GM23338 (cell line): ENCODE results near the gene DTNB. TPM values are rescaled to one million over a fixed set of nuclear protein-coding genes. Genes with fewer than 3 reads are reported as not detected.

Experiments used
- ATAC-seq: fragments of 200-7000 bp; cut with Tn5 transposase; 3 replicates; pipeline ENCODE4 v1.9.1; 2020
- DNase-seq: peaks from one replicate; pipeline ENCODE4 v3.0.0-alpha.2; 2015; ENCODE audit warnings: low spot score
- H2AFZ ChIP-seq: fragments of 200-600 bp; sonication (generic); 2 replicates; pipeline ENCODE4 v1.8.0; 2016; ENCODE audit warnings: antibody characterized with exemption, mild to moderate bottlenecking, moderate library complexity
- H3F3A ChIP-seq: fragments of 200-600 bp; sonication (generic); replicated peaks from 2 replicates; pipeline ENCODE4 v1.8.0; 2017; ENCODE audit warnings: antibody characterized with exemption, mixed run types, low read depth
- H3K27ac ChIP-seq: fragments of 200-600 bp; sonication (generic); 2 replicates; pipeline ENCODE4 v1.6.1; 2016; ENCODE audit warnings: low read depth
- H3K27me3 ChIP-seq: fragments of 200-600 bp; sonication (generic); 2 replicates; pipeline ENCODE4 v1.8.0; 2016; ENCODE audit warnings: mild to moderate bottlenecking, mixed run types, moderate library complexity; ENCODE audit not compliant: insufficient read depth
- H3K36me3 ChIP-seq: fragments of 200-600 bp; sonication (generic); 2 replicates; pipeline ENCODE4 v1.8.0; 2016; ENCODE audit warnings: mild to moderate bottlenecking; ENCODE audit not compliant: insufficient read depth
- H3K4me1 ChIP-seq: fragments of 200-600 bp; sonication (generic); 2 replicates; pipeline ENCODE4 v1.8.0; 2016; ENCODE audit warnings: mild to moderate bottlenecking, moderate library complexity; ENCODE audit not compliant: insufficient read depth
- H3K4me2 ChIP-seq: fragments of 200-600 bp; sonication (generic); 2 replicates; pipeline ENCODE4 v1.7.1; 2017; ENCODE audit warnings: mixed run types
- H3K4me3 ChIP-seq: fragments of 200-600 bp; sonication (generic); 2 replicates; pipeline ENCODE4 v1.6.1; 2016; ENCODE audit warnings: mixed run types
- H3K79me2 ChIP-seq: fragments of 200-600 bp; sonication (generic); replicated peaks from 2 replicates; pipeline ENCODE4 v1.8.0; 2017; ENCODE audit warnings: mild to moderate bottlenecking; ENCODE audit not compliant: insufficient read depth
- H3K9me2 ChIP-seq: fragments of 200-600 bp; sonication (generic); 2 replicates; pipeline ENCODE4 v1.8.0; 2017; ENCODE audit not compliant: insufficient read depth
- H4K20me1 ChIP-seq: fragments of 200-600 bp; sonication (generic); replicated peaks from 2 replicates; pipeline ENCODE4 v1.8.0; 2017; ENCODE audit warnings: mild to moderate bottlenecking; ENCODE audit not compliant: insufficient read depth
- H3K27ac Mint-ChIP-seq: 2 replicates; pipeline ENCODE4 v1.8.0; 2020; ENCODE audit warnings: inconsistent platforms, mild to moderate bottlenecking, moderate library complexity, mixed read lengths
- H3K27me3 Mint-ChIP-seq: 3 replicates; pipeline ENCODE4 v1.8.0; 2022; ENCODE audit warnings: low read depth, mild to moderate bottlenecking, moderate library complexity, mixed read lengths, inconsistent platforms; ENCODE audit not compliant: insufficient read depth, poor library complexity
- H3K36me3 Mint-ChIP-seq: 3 replicates; pipeline ENCODE4 v1.8.0; 2021; ENCODE audit warnings: low read depth, mild to moderate bottlenecking, inconsistent platforms, moderate library complexity, mixed read lengths
- H3K4me1 Mint-ChIP-seq: 3 replicates; pipeline ENCODE4 v1.8.0; 2020; ENCODE audit warnings: mild to moderate bottlenecking, inconsistent platforms, mixed read lengths
- H3K4me3 Mint-ChIP-seq: 3 replicates; pipeline ENCODE4 v1.8.0; 2021; ENCODE audit warnings: moderate library complexity, mild to moderate bottlenecking, inconsistent platforms, mixed read lengths
- H3K9me3 Mint-ChIP-seq: 3 replicates; pipeline ENCODE4 v1.8.0; 2020; ENCODE audit warnings: moderate library complexity, mild to moderate bottlenecking, inconsistent platforms, mixed read lengths
- CREB1 ChIP-seq: fragments of 250-450 bp; sonication (Bioruptor Pico); IDR thresholded peaks from 2 replicates; pipeline ENCODE4 v1.5.0; 2020; ENCODE audit warnings: low read depth, mild to moderate bottlenecking, moderate library complexity
- CTCF ChIP-seq, 2 experiments: fragments of 200-600 bp in 1 of 2; sonication (generic) in 1 of 2; conservative IDR thresholded peaks; 2 replicates each; pipeline versions ENCODE4 v1.5.1 to v1.6.1; 2016 to 2017; ENCODE audit warnings: antibody characterized with exemption in 2 of 2, low read depth in 2 of 2, mild to moderate bottlenecking in 2 of 2, moderate library complexity in 1 of 2
- ETS1 ChIP-seq: IDR thresholded peaks from 2 replicates; pipeline ENCODE4 v1.6.1; 2016; ENCODE audit warnings: antibody characterized with exemption
- EZH2 ChIP-seq: fragments of 200-600 bp; sonication (generic); IDR thresholded peaks from one replicate; pipeline ENCODE4 v1.8.0; 2017; ENCODE audit warnings: antibody characterized with exemption, mild to moderate bottlenecking, low read depth; ENCODE audit not compliant: unreplicated experiment
- EZH2phosphoT487 ChIP-seq: fragments of 200-600 bp; sonication (generic); IDR thresholded peaks from one replicate; pipeline ENCODE4 v1.8.1; 2018; ENCODE audit warnings: antibody characterized with exemption; ENCODE audit not compliant: unreplicated experiment
- JUNB ChIP-seq: IDR thresholded peaks from one replicate; pipeline ENCODE4 v1.6.1; 2016; ENCODE audit warnings: antibody characterized with exemption; ENCODE audit not compliant: unreplicated experiment
- NANOG ChIP-seq: IDR thresholded peaks from 2 replicates; pipeline ENCODE4 v1.6.1; 2016; ENCODE audit warnings: antibody characterized with exemption, borderline replicate concordance
- POLR2AphosphoS5 ChIP-seq: IDR thresholded peaks from 2 replicates; pipeline ENCODE4 v1.6.1; 2016; ENCODE audit warnings: antibody characterized with exemption, low read depth
- REST ChIP-seq: IDR thresholded peaks from one replicate; pipeline ENCODE4 v1.6.1; 2018; ENCODE audit warnings: antibody characterized with exemption; ENCODE audit not compliant: unreplicated experiment
- STAT1 ChIP-seq: IDR thresholded peaks from one replicate; pipeline ENCODE4 v1.6.1; 2016; ENCODE audit warnings: antibody characterized with exemption; ENCODE audit not compliant: unreplicated experiment
- ZNF114 ChIP-seq: fragments of 250-450 bp; sonication (Bioruptor Pico); IDR thresholded peaks from 2 replicates; pipeline ENCODE4 v1.5.0; 2020; ENCODE audit warnings: mild to moderate bottlenecking, moderate library complexity
- ZNF331 ChIP-seq: fragments of 250-450 bp; sonication (Bioruptor Pico); IDR thresholded peaks from 2 replicates; pipeline ENCODE4 v1.5.0; 2020; ENCODE audit warnings: low read depth, mild to moderate bottlenecking, moderate library complexity
- ZNF462 ChIP-seq: fragments of 250-450 bp; sonication (Bioruptor Pico); IDR thresholded peaks from 2 replicates; pipeline ENCODE4 v1.5.0; 2020; ENCODE audit warnings: mild to moderate bottlenecking, moderate library complexity
- polyA plus RNA-seq: library from polyadenylated mRNA; unstranded; fragments of >200 nt; fragmentation: Nextera tagmentation; extraction: Ambion mirVana; gene quantifications from 2 replicates; pipeline ENCODE4 v1.2.1, GENCODE V29; 2016
- total RNA-seq: library from RNA; depleted of rRNA; stranded (reverse); fragments of >200 nt; shearing (Covaris generic); gene quantifications from 2 replicates; pipeline ENCODE4 v1.2.3, GENCODE V29; 2014

Gene DTNB
- total and polyA plus RNA-seq, 2 experiments from 2014 or later, result 22.1 to 29.4 TPM

DNA sequence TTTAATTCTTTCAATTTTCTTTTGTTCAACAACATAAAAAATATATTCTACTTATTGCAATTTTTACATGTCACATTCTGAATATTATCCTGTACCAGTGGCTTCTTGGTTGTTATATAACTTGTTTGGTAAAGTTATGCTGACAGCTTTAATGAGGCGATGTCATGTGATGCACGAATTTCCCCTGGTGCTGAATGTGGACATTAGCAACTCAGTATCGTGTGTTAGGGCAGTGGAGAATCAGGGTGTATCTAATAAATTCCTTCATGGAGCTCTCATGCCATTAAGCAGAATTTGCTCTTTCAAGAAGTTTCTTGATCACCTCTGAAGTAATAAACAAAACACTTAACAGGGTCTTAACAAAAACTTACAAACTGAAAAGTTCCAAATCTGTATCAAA, 232.0 kb downstream of the DTNB start:
- H2AFZ ChIP-seq, result no peak overlapping the region
- no peak overlapping the region for H3K27ac ChIP-seq
- peaks cover 2% of the 10 kb centered on the region; the same call in 1 of the 3 replicates for H3K36me3 Mint-ChIP-seq
- H3K4me2 ChIP-seq, result no peak overlapping the region
- no peak for TF ChIP-seq EZH2phosphoT487
- TF ChIP-seq REST, result no peak
- no peak for TF ChIP-seq ETS1
- no peak for TF ChIP-seq NANOG
- TF ChIP-seq CREB1 (CRISPR knock-in tag), result no peak
- TF ChIP-seq ZNF114 (CRISPR knock-in tag), result no peak
- no peak for TF ChIP-seq ZNF462 (CRISPR knock-in tag)
- TF ChIP-seq POLR2AphosphoS5, result no peak
- TF ChIP-seq JUNB, result no peak
- TF ChIP-seq EZH2, result no peak
- TF ChIP-seq CTCF (conservative IDR thresholded peaks at IDR 0.05; ENCODE audit: low read depth in 2 of 2), result no peak
- TF ChIP-seq STAT1, result no peak
- TF ChIP-seq ZNF331 (CRISPR knock-in tag), result no peak
- DNase-seq, result no peak
- no peak overlapping the region for H3K27ac Mint-ChIP-seq
- H3K27me3 Mint-ChIP-seq, result no peaks in the 10 kb centered on the region
- no peak overlapping the region for H3K4me3 ChIP-seq
- H3K36me3 ChIP-seq, result no peaks in the 10 kb centered on the region
- H3K9me2 ChIP-seq, result no peaks in the 10 kb centered on the region
- H3F3A ChIP-seq, result no peaks in the 10 kb centered on the region
- no peaks in the 10 kb centered on the region for H3K27me3 ChIP-seq
- no peak for ATAC-seq
- H3K79me2 ChIP-seq, result no peaks in the 10 kb centered on the region
- no peak overlapping the region for H3K4me3 Mint-ChIP-seq
- H3K9me3 Mint-ChIP-seq, result no peaks in the 10 kb centered on the region
- H3K4me1 ChIP-seq, result no peaks in the 10 kb centered on the region
- H4K20me1 ChIP-seq, result no peaks in the 10 kb centered on the region
- peaks cover 41% of the 10 kb centered on the region for H3K4me1 Mint-ChIP-seq
